Thyroid gland (tissue), 4 donors: ENCODE measurements around the gene DAAM2.

Experiments used
- POLR2A ChIP-seq, 2 donors: fragments of 450-650 bp; IDR thresholded peaks; one replicate each; pipeline ENCODE4 v1.6.1; 2017; ENCODE audit warnings: antibody characterized with exemption in 2 of 2, mild to moderate bottlenecking in 2 of 2, moderate library complexity in 1 of 2
- TF ChIP-seq, protein P1 (sequence below), 6 experiments: fragments of 200-600 bp in 3 of 6; fragments of 450-650 bp in 3 of 6; sonication (generic) in 3 of 6; IDR thresholded peaks; one replicate each; pipeline ENCODE4 v1.5.1; 2016 to 2019; ENCODE audit warnings: antibody characterized with exemption in 6 of 6, mild to moderate bottlenecking in 2 of 6, inconsistent platforms in 1 of 6, moderate library complexity in 1 of 6

- TF ChIP-seq POLR2A (IDR thresholded peaks at IDR 0.05), result no peak
- TF ChIP-seq, protein P1, sequence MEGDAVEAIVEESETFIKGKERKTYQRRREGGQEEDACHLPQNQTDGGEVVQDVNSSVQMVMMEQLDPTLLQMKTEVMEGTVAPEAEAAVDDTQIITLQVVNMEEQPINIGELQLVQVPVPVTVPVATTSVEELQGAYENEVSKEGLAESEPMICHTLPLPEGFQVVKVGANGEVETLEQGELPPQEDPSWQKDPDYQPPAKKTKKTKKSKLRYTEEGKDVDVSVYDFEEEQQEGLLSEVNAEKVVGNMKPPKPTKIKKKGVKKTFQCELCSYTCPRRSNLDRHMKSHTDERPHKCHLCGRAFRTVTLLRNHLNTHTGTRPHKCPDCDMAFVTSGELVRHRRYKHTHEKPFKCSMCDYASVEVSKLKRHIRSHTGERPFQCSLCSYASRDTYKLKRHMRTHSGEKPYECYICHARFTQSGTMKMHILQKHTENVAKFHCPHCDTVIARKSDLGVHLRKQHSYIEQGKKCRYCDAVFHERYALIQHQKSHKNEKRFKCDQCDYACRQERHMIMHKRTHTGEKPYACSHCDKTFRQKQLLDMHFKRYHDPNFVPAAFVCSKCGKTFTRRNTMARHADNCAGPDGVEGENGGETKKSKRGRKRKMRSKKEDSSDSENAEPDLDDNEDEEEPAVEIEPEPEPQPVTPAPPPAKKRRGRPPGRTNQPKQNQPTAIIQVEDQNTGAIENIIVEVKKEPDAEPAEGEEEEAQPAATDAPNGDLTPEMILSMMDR (IDR thresholded peaks at IDR 0.05), result no peak
Observed at GRCh38 chr6:39902136-39902535, 110.0 kb downstream of the DAAM2 start.
